Endometrial microvascular endothelial cells (primary cell): ENCODE results near the gene MAPK4. TPM values are rescaled to one million over a fixed set of nuclear protein-coding genes. Genes with fewer than 3 reads are reported as not detected.

ENCODE experiments used
- in situ Hi-C: cut with HindIII; loops from 2 replicates; pipeline ENCODE4 v1.10.0; 2017; ENCODE audit warnings: low sequenced_read_pairs, low pct_unique_long_range_greater_than_20kb; ENCODE audit errors: inconsistent ontology term
- total RNA-seq: library from RNA; depleted of rRNA; stranded (reverse); fragments of >200 nt; gene quantifications from one replicate; pipeline ENCODE4 v1.2.3, GENCODE V29; 2015; ENCODE audit errors: inconsistent ontology term

MAPK4 gene
- total RNA-seq, 1 donor from 2014 or later: not detected

GRCh38 chr18:50665015-50665414 lies 105.1 kb downstream of the MAPK4 start:
- in situ Hi-C loops: no loop called here

GRCh38 chr18:50665519-50665918 lies 105.6 kb downstream of the MAPK4 start:
- in situ Hi-C loops: no loop called here

- in situ Hi-C loops: no loop called here
Observed at GRCh38 chr18:50666536-50666935, 106.6 kb downstream of the MAPK4 start.

GRCh38 chr18:50671376-50671775 lies 111.5 kb downstream of the MAPK4 start:
- in situ Hi-C loops: no loop called here

GRCh38 chr18:50674307-50674980 lies 114.6 kb downstream of the MAPK4 start:
- in situ Hi-C loops: no loop called here

GRCh38 chr18:50675043-50675442 lies 115.2 kb downstream of the MAPK4 start:
- in situ Hi-C loops: no loop called here

- in situ Hi-C loops: no loop called here
Observed at GRCh38 chr18:50678651-50679050, 118.8 kb downstream of the MAPK4 start.

- in situ Hi-C loops: no loop called here
Observed at GRCh38 chr18:50679056-50679455, 119.2 kb downstream of the MAPK4 start.

GRCh38 chr18:50679656-50680055 lies 119.8 kb downstream of the MAPK4 start:
- in situ Hi-C loops: no loop called here

- in situ Hi-C loops: no loop called here
Observed at GRCh38 chr18:50680966-50681365, 121.1 kb downstream of the MAPK4 start.

- in situ Hi-C loops: no loop called here
Observed at GRCh38 chr18:50682852-50683251, 123.0 kb downstream of the MAPK4 start.

GRCh38 chr18:50686409-50686808 lies 126.5 kb downstream of the MAPK4 start:
- in situ Hi-C loops: no loop called here

- in situ Hi-C loops: no loop called here
Observed at GRCh38 chr18:50687491-50687890, 127.6 kb downstream of the MAPK4 start.

GRCh38 chr18:50689578-50689977 lies 129.7 kb downstream of the MAPK4 start:
- in situ Hi-C loops: no loop called here

- in situ Hi-C loops: no loop called here
Observed at GRCh38 chr18:50694147-50694546, 134.3 kb downstream of the MAPK4 start.

- in situ Hi-C loops: no loop called here
Observed at GRCh38 chr18:50695431-50696176, 135.7 kb downstream of the MAPK4 start.

- in situ Hi-C loops: no loop called here
Observed at GRCh38 chr18:50696436-50696835, 136.5 kb downstream of the MAPK4 start.

GRCh38 chr18:50696929-50697328 lies 137.0 kb downstream of the MAPK4 start:
- in situ Hi-C loops: no loop called here

GRCh38 chr18:50697509-50697908 lies 137.6 kb downstream of the MAPK4 start:
- in situ Hi-C loops: no loop called here
